GM12874 (cell line): ENCODE measurements around the gene GALNTL6.

ENCODE experiments used
- TF ChIP-seq, protein P1 (sequence below): IDR thresholded peaks from 2 replicates; pipeline ENCODE4 v1.5.1; 2011; ENCODE audit warnings: low read depth, mild to moderate bottlenecking, control low read depth, low read length, moderate library complexity; ENCODE audit not compliant: insufficient read depth

Gene GALNTL6

DNA sequence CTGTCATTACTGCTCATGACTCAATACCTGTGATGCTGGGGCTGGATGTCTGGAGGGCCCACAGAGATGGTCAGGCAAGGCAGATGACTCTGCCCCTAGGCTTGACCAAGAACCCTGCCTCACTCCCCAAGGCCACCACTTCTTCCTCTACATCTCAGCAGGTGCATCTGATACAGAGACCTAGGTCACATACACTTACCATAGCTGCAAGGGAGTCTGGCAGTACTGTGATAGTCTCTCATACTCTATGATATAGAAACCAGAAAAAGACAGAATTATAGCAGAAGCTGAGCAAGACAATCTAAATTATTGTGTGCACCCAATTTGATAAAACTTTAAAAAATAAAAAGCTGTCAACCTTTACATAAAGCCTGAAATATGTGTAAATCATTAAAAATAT, 878.3 kb downstream of the GALNTL6 start:
- TF ChIP-seq, protein P1, sequence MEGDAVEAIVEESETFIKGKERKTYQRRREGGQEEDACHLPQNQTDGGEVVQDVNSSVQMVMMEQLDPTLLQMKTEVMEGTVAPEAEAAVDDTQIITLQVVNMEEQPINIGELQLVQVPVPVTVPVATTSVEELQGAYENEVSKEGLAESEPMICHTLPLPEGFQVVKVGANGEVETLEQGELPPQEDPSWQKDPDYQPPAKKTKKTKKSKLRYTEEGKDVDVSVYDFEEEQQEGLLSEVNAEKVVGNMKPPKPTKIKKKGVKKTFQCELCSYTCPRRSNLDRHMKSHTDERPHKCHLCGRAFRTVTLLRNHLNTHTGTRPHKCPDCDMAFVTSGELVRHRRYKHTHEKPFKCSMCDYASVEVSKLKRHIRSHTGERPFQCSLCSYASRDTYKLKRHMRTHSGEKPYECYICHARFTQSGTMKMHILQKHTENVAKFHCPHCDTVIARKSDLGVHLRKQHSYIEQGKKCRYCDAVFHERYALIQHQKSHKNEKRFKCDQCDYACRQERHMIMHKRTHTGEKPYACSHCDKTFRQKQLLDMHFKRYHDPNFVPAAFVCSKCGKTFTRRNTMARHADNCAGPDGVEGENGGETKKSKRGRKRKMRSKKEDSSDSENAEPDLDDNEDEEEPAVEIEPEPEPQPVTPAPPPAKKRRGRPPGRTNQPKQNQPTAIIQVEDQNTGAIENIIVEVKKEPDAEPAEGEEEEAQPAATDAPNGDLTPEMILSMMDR, result no peak

DNA sequence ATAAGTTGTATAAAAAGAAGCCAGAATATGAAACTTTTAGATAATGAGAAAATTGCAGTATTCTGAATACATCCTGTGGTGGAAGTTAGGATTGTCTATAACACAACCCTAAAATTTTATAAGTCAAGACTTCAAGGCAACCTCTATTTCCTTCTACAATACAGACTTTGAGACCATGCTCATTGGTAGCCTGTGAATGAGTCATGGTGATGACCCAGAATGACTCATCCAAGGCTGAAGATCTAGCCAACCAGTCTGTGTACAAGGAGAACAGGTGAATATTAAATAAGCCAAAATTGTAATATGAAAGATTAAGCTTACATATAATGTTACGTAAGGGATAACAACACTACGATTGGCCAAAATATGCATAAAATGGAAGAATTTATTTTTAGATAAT, 879.5 kb downstream of the GALNTL6 start:
- TF ChIP-seq, protein P1, result no peak

DNA sequence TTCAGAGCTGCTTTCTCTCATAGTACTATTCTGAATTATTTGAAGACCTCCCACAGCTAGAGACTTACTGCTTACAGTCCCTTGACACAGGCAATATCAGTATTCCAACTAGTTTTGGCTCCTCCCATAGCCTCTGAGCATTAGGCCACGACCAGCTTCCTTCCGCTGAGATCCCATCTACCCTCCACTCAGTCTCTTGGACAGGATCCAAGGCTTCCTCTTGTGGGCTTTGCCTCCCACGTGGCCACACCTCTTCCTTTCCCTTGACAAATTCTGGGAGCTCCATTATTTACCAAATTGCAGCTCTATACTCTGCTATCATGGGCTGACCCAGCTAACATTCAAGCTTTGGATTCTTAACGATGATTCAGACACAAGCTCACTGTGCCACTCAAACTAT, 885.1 kb downstream of the GALNTL6 start:
- TF ChIP-seq, protein P1, result no peak

DNA sequence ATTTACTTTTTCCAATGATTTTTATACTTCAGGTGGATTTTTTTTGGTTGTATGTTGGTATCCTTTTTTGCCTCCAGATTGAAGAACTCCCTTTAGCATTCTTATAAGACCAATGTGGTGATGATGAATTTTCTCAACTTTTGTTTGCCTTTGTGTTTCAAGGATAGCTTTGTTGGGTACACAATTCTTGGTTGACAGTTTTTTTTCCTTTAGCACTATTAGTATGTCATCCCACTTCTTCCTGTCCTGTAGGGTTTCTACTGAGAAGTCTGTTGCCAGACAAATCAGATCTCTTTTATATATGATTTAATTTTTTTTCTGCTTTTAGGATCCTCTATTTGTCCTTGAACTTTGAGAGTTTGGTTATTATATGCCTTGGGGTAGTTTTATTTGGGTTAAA, 892.4 kb downstream of the GALNTL6 start:
- TF ChIP-seq, protein P1, result no peak

DNA sequence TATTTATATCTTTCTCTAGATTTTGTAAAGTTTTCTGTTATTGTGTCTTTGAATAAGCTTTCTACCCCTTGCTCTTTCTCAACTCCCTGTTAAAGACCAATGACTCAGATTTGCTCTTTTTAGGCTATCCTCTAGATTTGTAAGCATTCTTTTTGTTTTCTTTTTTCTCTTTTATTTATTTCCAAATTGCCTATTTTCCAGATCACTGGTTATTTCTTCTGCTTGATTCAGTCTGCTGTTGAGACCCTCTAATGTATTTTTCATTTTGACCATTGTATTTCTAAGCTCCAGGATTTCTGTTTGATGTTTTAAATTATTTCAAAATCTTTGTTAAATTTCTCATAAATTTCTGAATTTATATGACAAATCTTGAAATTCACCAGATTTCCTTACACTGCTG, 892.8 kb downstream of the GALNTL6 start:
- TF ChIP-seq, protein P1, result no peak

DNA sequence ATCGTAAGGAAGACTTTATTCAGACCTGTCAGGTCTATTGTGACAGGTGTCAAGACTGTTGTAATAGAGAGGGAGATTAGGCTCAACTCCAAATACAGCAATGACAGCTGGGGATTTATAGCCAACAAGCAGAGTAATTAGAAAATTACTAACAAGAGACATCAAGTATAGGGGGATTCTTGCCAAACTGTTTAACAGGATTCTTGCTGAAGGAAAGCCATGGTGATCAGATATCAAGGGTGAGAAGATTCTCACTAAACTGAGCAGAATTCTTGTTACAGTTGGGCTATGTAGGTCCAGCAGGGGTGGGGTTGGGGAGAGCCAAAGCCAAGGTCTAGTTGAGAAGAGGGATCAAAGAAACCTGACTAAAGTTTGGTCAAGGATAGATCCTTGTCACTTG, 894.4 kb downstream of the GALNTL6 start:
- TF ChIP-seq, protein P1, result no peak

DNA sequence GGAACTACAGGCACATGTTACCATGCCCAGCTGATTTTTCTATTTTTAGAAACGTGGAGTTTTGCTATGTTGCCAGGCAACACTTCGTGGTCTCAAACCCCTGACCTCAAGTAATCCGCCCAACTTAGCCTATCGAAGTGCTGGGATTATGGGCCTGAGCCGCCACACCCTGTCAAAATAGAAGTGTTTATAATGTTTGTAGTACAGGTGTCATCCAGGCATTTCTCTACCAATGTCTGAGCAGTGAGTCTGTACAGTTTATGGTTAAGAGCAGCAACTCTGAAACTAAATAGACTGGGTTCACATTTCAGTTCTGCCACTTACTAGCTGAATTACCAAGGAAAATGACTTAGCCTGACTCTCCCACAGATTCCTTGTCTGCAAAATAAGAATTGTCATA, 895.0 kb downstream of the GALNTL6 start:
- TF ChIP-seq, protein P1, result no peak

DNA sequence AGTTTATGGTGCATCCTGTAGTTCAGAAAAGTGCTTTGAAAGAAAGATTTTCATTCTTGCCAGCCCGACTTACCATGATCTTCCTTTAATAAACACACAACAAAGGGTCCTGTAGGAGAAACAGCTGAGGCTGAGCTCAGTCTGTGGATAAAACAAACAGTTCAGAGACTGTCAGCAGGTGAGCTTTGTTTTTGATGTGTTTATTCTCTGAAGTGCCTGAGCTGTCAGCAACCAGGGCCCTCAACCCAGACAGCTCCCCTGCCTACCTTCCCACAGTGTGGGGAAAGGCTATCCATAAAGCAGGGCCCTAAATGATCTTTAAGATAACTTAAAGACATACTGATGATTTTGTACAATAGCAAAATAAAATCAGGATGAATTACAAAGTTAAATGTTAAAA, 896.2 kb downstream of the GALNTL6 start:
- TF ChIP-seq, protein P1, result no peak
